ENCODE data around the gene NXPH3. TPM values are rescaled to one million over a fixed set of nuclear protein-coding genes. Genes with fewer than 3 reads are reported as not detected.

Gene NXPH3
- total RNA-seq, 1 donor from 2014 or later: not detected

GRCh38 chr17:49598918-49599317 is 23.2 kb downstream of the NXPH3 start:
- intact Hi-C loops (cut with micrococcal nuclease): no loop called here
- Mint-ChIP-seq H3K27ac (no peak overlapping the region), H3K4me3 (no peak overlapping the region), H3K4me1 (no peaks in the 10 kb centered on the region), H3K27me3 (no peaks in the 10 kb centered on the region), H3K9me3 (no peaks in the 10 kb centered on the region), H3K36me3 (ENCODE audit: low read depth) (peaks cover 83% of the 10 kb centered on the region)
- CTCF ChIA-PET: no interaction called here
- ATAC-seq (ENCODE audit: low read depth) (no peak), DNase-seq (no peak)
- TF ChIP-seq, protein P1, sequence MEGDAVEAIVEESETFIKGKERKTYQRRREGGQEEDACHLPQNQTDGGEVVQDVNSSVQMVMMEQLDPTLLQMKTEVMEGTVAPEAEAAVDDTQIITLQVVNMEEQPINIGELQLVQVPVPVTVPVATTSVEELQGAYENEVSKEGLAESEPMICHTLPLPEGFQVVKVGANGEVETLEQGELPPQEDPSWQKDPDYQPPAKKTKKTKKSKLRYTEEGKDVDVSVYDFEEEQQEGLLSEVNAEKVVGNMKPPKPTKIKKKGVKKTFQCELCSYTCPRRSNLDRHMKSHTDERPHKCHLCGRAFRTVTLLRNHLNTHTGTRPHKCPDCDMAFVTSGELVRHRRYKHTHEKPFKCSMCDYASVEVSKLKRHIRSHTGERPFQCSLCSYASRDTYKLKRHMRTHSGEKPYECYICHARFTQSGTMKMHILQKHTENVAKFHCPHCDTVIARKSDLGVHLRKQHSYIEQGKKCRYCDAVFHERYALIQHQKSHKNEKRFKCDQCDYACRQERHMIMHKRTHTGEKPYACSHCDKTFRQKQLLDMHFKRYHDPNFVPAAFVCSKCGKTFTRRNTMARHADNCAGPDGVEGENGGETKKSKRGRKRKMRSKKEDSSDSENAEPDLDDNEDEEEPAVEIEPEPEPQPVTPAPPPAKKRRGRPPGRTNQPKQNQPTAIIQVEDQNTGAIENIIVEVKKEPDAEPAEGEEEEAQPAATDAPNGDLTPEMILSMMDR (IDR thresholded peaks at IDR 0.05): no peak
- POLR2A ChIA-PET: no interaction called here

DNA sequence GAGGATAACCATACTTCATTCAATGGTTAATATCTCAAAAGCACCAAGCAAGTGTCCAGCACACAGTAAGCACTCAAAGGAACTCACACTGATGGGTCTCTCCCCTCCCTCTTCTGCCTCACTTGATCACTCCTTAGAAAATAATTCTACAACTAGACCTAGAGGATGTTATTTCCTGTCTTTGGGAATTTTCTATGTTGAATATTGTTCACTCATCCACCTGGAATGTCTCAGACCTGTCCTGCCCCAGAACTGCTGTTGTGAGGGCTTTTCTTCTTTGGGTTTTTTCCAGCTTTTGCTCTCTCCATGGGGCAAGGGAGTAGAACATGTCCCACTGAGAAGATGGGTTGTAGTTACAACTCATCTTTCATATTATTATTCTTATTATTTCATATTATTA is 25.3 kb downstream of the NXPH3 start:
- H3K27ac Mint-ChIP-seq: no peak overlapping the region
- DNase-seq: no peak
- ChIA-PET POLR2A (no interaction called here), CTCF (no interaction called here)
- no peaks in the 10 kb centered on the region for H3K9me3 Mint-ChIP-seq
- no peaks in the 10 kb centered on the region for H3K27me3 Mint-ChIP-seq
- no peak for ATAC-seq (ENCODE audit: low read depth)
- H3K4me3 Mint-ChIP-seq: no peak overlapping the region
- H3K36me3 Mint-ChIP-seq (ENCODE audit: low read depth): peaks cover 91% of the 10 kb centered on the region
- intact Hi-C loops (cut with micrococcal nuclease): no loop called here
- TF ChIP-seq, protein P1 (IDR thresholded peaks at IDR 0.05): no peak
- H3K4me1 Mint-ChIP-seq: no peaks in the 10 kb centered on the region

GRCh38 chr17:49602783-49603182 is 27.1 kb downstream of the NXPH3 start:
- no peak for ATAC-seq (ENCODE audit: low read depth)
- H3K36me3 Mint-ChIP-seq (ENCODE audit: low read depth): peaks cover 85% of the 10 kb centered on the region
- H3K9me3 Mint-ChIP-seq: no peaks in the 10 kb centered on the region
- DNase-seq: no peak
- ChIA-PET CTCF (no interaction called here), POLR2A (no interaction called here)
- H3K27me3 Mint-ChIP-seq: no peaks in the 10 kb centered on the region
- no peaks in the 10 kb centered on the region for H3K4me1 Mint-ChIP-seq
- intact Hi-C loops (cut with micrococcal nuclease): no loop called here
- no peak overlapping the region for H3K27ac Mint-ChIP-seq
- TF ChIP-seq, protein P1 (IDR thresholded peaks at IDR 0.05): no peak
- H3K4me3 Mint-ChIP-seq: no peak overlapping the region

DNA sequence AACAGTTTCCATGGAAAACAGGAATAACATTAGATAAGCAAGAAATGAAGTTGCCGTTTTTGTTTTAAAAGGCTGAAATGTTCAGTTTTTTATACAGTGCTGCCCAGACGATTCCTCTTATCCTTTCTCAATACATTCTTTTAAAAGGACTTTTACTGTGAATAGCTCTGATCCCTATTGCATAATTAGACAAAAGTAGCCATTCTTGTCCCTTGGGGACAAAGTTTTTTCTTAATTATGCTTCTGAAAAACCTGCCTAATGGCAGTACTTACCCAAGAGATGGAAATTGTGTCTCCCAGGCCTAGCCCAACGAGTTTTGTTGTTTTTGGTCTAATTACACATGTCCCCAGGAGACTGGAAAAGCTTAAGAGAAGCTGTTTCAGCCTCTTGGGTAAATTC is 27.6 kb downstream of the NXPH3 start:
- no peak for DNase-seq
- no peaks in the 10 kb centered on the region for H3K9me3 Mint-ChIP-seq
- H3K27ac Mint-ChIP-seq: no peak overlapping the region
- no peak for ATAC-seq (ENCODE audit: low read depth)
- intact Hi-C loops (cut with micrococcal nuclease): no loop called here
- H3K27me3 Mint-ChIP-seq: no peaks in the 10 kb centered on the region
- CTCF ChIA-PET: no interaction called here
- H3K4me3 Mint-ChIP-seq: no peak overlapping the region
- H3K36me3 Mint-ChIP-seq (ENCODE audit: low read depth): peaks cover 83% of the 10 kb centered on the region
- H3K4me1 Mint-ChIP-seq: no peaks in the 10 kb centered on the region
- TF ChIP-seq, protein P1 (IDR thresholded peaks at IDR 0.05): no peak
- POLR2A ChIA-PET: no interaction called here

- no peaks in the 10 kb centered on the region for H3K9me3 Mint-ChIP-seq
- ChIA-PET POLR2A (interaction anchor here (0.6 kb wide), 1 partner anchor 90 kb away, joined by 3 read pairs; no protein-coding TSS in a partner anchor), CTCF (no interaction called here)
- ATAC-seq (ENCODE audit: low read depth) (no peak), DNase-seq (no peak)
- H3K36me3 Mint-ChIP-seq (ENCODE audit: low read depth): peaks cover 84% of the 10 kb centered on the region
- H3K4me3 Mint-ChIP-seq: no peak overlapping the region
- H3K4me1 Mint-ChIP-seq: no peaks in the 10 kb centered on the region
- intact Hi-C loops (cut with micrococcal nuclease): no loop called here
- H3K27ac Mint-ChIP-seq: no peak overlapping the region
- no peaks in the 10 kb centered on the region for H3K27me3 Mint-ChIP-seq
- TF ChIP-seq, protein P1 (IDR thresholded peaks at IDR 0.05): no peak
These were observed 28.0 kb downstream of the NXPH3 start for GRCh38 chr17:49603720-49604119.
